ENCODE results near the gene PARP1.

- TF ChIP-seq ZBTB33 (IDR thresholded peaks at IDR 0.05) (no peak), CTCF (IDR thresholded peaks at IDR 0.05; ENCODE audit: low read depth, low read length, missing input control) (no peak), TAF1 (conservative IDR thresholded peaks at IDR 0.05) (no peak), GABPA (IDR thresholded peaks at IDR 0.05 in 1 of 2, conservative IDR thresholded peaks at IDR 0.05 in 1 of 2) (no peak), MAX (IDR thresholded peaks at IDR 0.05) (no peak), HNF4A (conservative IDR thresholded peaks at IDR 0.05) (no peak), SP1 (IDR thresholded peaks at IDR 0.05) (no peak), REST (IDR thresholded peaks at IDR 0.05) (no peak), RAD21 (IDR thresholded peaks at IDR 0.05) (no peak), NR2F2 (IDR thresholded peaks at IDR 0.05) (no peak), EGR1 (IDR thresholded peaks at IDR 0.05; ENCODE audit: low read depth in 2 of 2) (no peak)
These were observed 52.0 kb downstream of the PARP1 start for GRCh38 chr1:226355669-226356551.

Measured in liver (tissue), 3 donors.